HEK293 (cell line): ENCODE measurements around the gene CMTM4.

Source experiments
- CTCF ChIA-PET: fragments of 350-600 bp; formaldehyde crosslinking; extraction: SDS; loops from one replicate; lab custom pipeline; 2021; ENCODE audit warnings: antibody characterized with exemption; lab: Yijun Ruan, JAX
- POLR2A ChIA-PET: fragments of 300-600 bp; formaldehyde crosslinking; extraction: SDS; loops from one replicate; lab custom pipeline; 2020; ENCODE audit warnings: antibody characterized with exemption, inconsistent platforms; lab: Yijun Ruan, JAX
- H3K27ac ChIP-seq: fragments of 200-500 bp; sonication (Bioruptor generic); 2 replicates; pipeline ENCODE4 v1.5.1; 2014; ENCODE audit warnings: low read depth, low read length, control low read depth, inconsistent platforms; ENCODE audit errors: extremely low read depth
- H3K36me3 ChIP-seq, 2 experiments: fragments of 200-500 bp in 1 of 2; sonication (Bioruptor generic) in 1 of 2; 1 replicate in 1 of 2; 2 replicates in 1 of 2; pipeline ENCODE4 v1.5.1; 2014 to 2017; ENCODE audit warnings: inconsistent platforms in 2 of 2, low read length in 2 of 2; ENCODE audit not compliant: control insufficient read depth in 2 of 2, insufficient read depth in 1 of 2
- H3K4me1 ChIP-seq: fragments of 200-500 bp; sonication (Bioruptor generic); 2 replicates; pipeline ENCODE4 v1.5.1; 2014; ENCODE audit warnings: mild to moderate bottlenecking, low read length, inconsistent platforms; ENCODE audit not compliant: control insufficient read depth, insufficient read depth
- H3K4me3 ChIP-seq: 2 replicates; pipeline ENCODE4 v1.5.1; 2011; ENCODE audit warnings: low read depth, mild to moderate bottlenecking, control low read depth, low read length, moderate library complexity
- H3K9me3 ChIP-seq: fragments of 200-500 bp; sonication (Bioruptor generic); 2 replicates; pipeline ENCODE4 v1.5.1; 2014; ENCODE audit warnings: low read depth, low read length, inconsistent platforms; ENCODE audit not compliant: control insufficient read depth, insufficient read depth
- EGR2 ChIP-seq: fragments of 450-650 bp; formaldehyde crosslinking; IDR thresholded peaks from 2 replicates; pipeline ENCODE4 v1.5.1; 2016; ENCODE audit warnings: low read depth, missing biosample characterization, missing genetic modification characterization
- KLF8 ChIP-seq: fragments of 450-650 bp; formaldehyde crosslinking; IDR thresholded peaks from 2 replicates; pipeline ENCODE4 v1.5.1; 2016; ENCODE audit warnings: missing biosample characterization, missing genetic modification characterization
- SCRT2 ChIP-seq: fragments of 450-650 bp; formaldehyde crosslinking; IDR thresholded peaks from 2 replicates; pipeline ENCODE4 v1.5.1; 2016; ENCODE audit warnings: missing biosample characterization, missing genetic modification characterization
- SP2 ChIP-seq: fragments of 450-650 bp; formaldehyde crosslinking; IDR thresholded peaks from 2 replicates; pipeline ENCODE4 v1.5.1; 2016; ENCODE audit warnings: missing biosample characterization, missing genetic modification characterization
- ZBTB8A ChIP-seq: fragments of 450-650 bp; formaldehyde crosslinking; IDR thresholded peaks from 2 replicates; pipeline ENCODE4 v1.5.1; 2016; ENCODE audit warnings: missing biosample characterization, missing genetic modification characterization
- ZNF157 ChIP-seq: fragments of 450-650 bp; formaldehyde crosslinking; IDR thresholded peaks from 2 replicates; pipeline ENCODE4 v1.5.1; 2016; ENCODE audit warnings: missing biosample characterization, missing genetic modification characterization
- ZNF19 ChIP-seq: fragments of 450-650 bp; formaldehyde crosslinking; IDR thresholded peaks from 2 replicates; pipeline ENCODE4; 2016; ENCODE audit warnings: missing biosample characterization, missing genetic modification characterization, low read depth
- ZNF2 ChIP-seq: fragments of 450-650 bp; formaldehyde crosslinking; IDR thresholded peaks from 2 replicates; pipeline ENCODE4 v1.5.1; 2016; ENCODE audit warnings: missing biosample characterization, missing genetic modification characterization
- ZNF202 ChIP-seq: fragments of 450-650 bp; formaldehyde crosslinking; IDR thresholded peaks from 2 replicates; pipeline ENCODE4 v1.5.1; 2016; ENCODE audit warnings: missing biosample characterization, missing genetic modification characterization, borderline replicate concordance
- ZNF24 ChIP-seq: fragments of 450-650 bp; formaldehyde crosslinking; IDR thresholded peaks from 2 replicates; pipeline ENCODE4 v1.5.1; 2016; ENCODE audit warnings: missing biosample characterization, missing genetic modification characterization
- ZNF248 ChIP-seq: fragments of 450-650 bp; formaldehyde crosslinking; IDR thresholded peaks from 2 replicates; pipeline ENCODE4 v1.5.1; 2017; ENCODE audit warnings: missing biosample characterization, missing genetic modification characterization
- ZNF274 ChIP-seq, 2 experiments: fragments of 200-500 bp in 1 of 2; fragments of 450-650 bp in 1 of 2; sonication (Bioruptor generic) in 1 of 2; formaldehyde crosslinking in 1 of 2; IDR thresholded peaks; 2 replicates each; pipeline versions ENCODE4 v1.5.1 to v1.6.1; 2014 to 2016; ENCODE audit warnings: borderline replicate concordance in 1 of 2, inconsistent platforms in 1 of 2, low read length in 1 of 2, missing biosample characterization in 1 of 2, missing genetic modification characterization in 1 of 2
- ZNF324 ChIP-seq: fragments of 450-650 bp; formaldehyde crosslinking; IDR thresholded peaks from 2 replicates; pipeline ENCODE4 v1.5.1; 2016; ENCODE audit warnings: missing biosample characterization, missing genetic modification characterization
- ZNF341 ChIP-seq: fragments of 450-650 bp; formaldehyde crosslinking; IDR thresholded peaks from 2 replicates; pipeline ENCODE4; 2016; ENCODE audit warnings: low read depth, missing biosample characterization, missing genetic modification characterization
- ZNF398 ChIP-seq: fragments of 450-650 bp; formaldehyde crosslinking; IDR thresholded peaks from 2 replicates; pipeline ENCODE4 v1.5.1; 2017; ENCODE audit warnings: missing biosample characterization, missing genetic modification characterization
- ZNF521 ChIP-seq: fragments of 450-650 bp; formaldehyde crosslinking; IDR thresholded peaks from 2 replicates; pipeline ENCODE4 v1.5.1; 2017; ENCODE audit warnings: missing biosample characterization, mild to moderate bottlenecking, missing genetic modification characterization
- ZNF555 ChIP-seq: fragments of 450-650 bp; formaldehyde crosslinking; conservative IDR thresholded peaks from 2 replicates; pipeline ENCODE4 v1.5.1; 2017; ENCODE audit warnings: missing biosample characterization, mild to moderate bottlenecking, missing genetic modification characterization, inconsistent platforms
- ZNF600 ChIP-seq: fragments of 450-650 bp; formaldehyde crosslinking; IDR thresholded peaks from 2 replicates; pipeline ENCODE4 v1.5.1; 2016; ENCODE audit warnings: missing biosample characterization, missing genetic modification characterization
- ZNF76 ChIP-seq: fragments of 450-650 bp; formaldehyde crosslinking; IDR thresholded peaks from 2 replicates; pipeline ENCODE4; 2016; ENCODE audit warnings: low read depth, missing biosample characterization, missing genetic modification characterization, borderline replicate concordance
- ZNF768 ChIP-seq: fragments of 450-650 bp; formaldehyde crosslinking; IDR thresholded peaks from 2 replicates; pipeline ENCODE4 v1.5.1; 2018; ENCODE audit warnings: missing biosample characterization, mild to moderate bottlenecking, missing genetic modification characterization
- ZNF843 ChIP-seq: fragments of 450-650 bp; formaldehyde crosslinking; IDR thresholded peaks from 2 replicates; pipeline ENCODE4 v1.5.1; 2016; ENCODE audit warnings: missing biosample characterization, missing genetic modification characterization
- TF ChIP-seq, protein P1 (sequence below): fragments of 450-650 bp; formaldehyde crosslinking; IDR thresholded peaks from 2 replicates; pipeline ENCODE4 v1.5.1; 2016; ENCODE audit warnings: missing biosample characterization, missing genetic modification characterization, low read depth
- TF ChIP-seq, protein P2 (sequence below): fragments of 450-650 bp; formaldehyde crosslinking; IDR thresholded peaks from 2 replicates; pipeline ENCODE4 v1.5.1; 2017; ENCODE audit warnings: missing biosample characterization, missing genetic modification characterization
- TF ChIP-seq, protein P3 (sequence below): fragments of 450-650 bp; formaldehyde crosslinking; IDR thresholded peaks from 2 replicates; pipeline ENCODE4 v1.5.1; 2016; ENCODE audit warnings: missing biosample characterization, missing genetic modification characterization
- TF ChIP-seq, protein P4 (sequence below): fragments of 450-650 bp; formaldehyde crosslinking; IDR thresholded peaks from 2 replicates; pipeline ENCODE4 v1.5.1; 2016; ENCODE audit warnings: missing biosample characterization, missing genetic modification characterization

The CMTM4 gene

DNA sequence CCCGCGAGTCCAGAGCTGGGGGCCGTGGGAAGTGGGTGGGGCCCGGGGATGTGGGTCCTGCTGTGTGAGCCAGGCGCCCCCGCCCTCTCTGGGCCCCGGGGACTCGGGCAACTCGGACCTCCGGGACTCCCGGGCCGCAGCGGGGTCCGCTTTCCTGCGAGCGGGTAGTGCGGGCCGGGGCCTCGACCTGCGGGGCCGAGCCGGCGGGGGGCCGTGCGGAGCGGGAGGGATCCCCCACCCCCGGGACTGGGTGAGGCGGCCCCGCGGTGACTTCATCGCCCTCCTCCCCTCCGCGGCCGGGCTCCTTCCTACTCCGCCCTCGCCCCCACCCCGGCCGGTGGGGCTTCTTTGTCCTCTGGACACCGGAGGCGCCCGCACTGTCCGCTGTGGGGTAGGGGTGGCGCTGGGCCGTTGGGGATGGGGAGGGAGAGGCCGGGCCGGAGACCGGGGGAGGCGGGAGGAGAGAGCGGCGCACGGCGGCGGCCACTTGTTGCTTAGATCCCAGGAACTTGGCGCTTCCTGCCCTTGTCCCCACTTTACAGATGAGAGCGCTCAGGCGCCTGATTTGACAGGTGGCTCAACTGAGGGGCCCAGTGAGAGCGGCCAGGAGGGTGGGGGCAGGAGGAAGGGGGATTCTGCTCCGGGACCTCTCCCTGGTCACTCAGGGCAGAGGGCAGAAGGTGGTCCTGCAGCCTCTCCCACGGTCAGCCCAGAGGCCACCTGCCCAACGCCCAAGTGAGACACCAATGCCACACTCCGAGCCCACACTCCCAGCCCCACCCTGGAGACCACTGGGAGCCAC is 91.2 kb downstream of the CMTM4 start (continued):
- TF ChIP-seq, protein P1, sequence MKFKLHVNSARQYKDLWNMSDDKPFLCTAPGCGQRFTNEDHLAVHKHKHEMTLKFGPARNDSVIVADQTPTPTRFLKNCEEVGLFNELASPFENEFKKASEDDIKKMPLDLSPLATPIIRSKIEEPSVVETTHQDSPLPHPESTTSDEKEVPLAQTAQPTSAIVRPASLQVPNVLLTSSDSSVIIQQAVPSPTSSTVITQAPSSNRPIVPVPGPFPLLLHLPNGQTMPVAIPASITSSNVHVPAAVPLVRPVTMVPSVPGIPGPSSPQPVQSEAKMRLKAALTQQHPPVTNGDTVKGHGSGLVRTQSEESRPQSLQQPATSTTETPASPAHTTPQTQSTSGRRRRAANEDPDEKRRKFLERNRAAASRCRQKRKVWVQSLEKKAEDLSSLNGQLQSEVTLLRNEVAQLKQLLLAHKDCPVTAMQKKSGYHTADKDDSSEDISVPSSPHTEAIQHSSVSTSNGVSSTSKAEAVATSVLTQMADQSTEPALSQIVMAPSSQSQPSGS (tag by site-specific recombination), result no peak
- TF ChIP-seq ZNF76 (tag by site-specific recombination), result no peak
- no peak for TF ChIP-seq ZNF324
- peak; percentile 85 for TF ChIP-seq ZNF398 (tag by site-specific recombination)
- TF ChIP-seq ZNF600, result no peak
- TF ChIP-seq, protein P2, sequence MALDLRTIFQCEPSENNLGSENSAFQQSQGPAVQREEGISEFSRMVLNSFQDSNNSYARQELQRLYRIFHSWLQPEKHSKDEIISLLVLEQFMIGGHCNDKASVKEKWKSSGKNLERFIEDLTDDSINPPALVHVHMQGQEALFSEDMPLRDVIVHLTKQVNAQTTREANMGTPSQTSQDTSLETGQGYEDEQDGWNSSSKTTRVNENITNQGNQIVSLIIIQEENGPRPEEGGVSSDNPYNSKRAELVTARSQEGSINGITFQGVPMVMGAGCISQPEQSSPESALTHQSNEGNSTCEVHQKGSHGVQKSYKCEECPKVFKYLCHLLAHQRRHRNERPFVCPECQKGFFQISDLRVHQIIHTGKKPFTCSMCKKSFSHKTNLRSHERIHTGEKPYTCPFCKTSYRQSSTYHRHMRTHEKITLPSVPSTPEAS (tag by site-specific recombination), result no peak
- TF ChIP-seq ZNF521 (tag by site-specific recombination), result no peak
- TF ChIP-seq ZNF843 (tag by site-specific recombination), result no peak
- TF ChIP-seq EGR2 (tag by site-specific recombination), result 0 out of 2 replicates have a peak, but pooled peaks have one; percentile 26
- no peak for TF ChIP-seq ZNF202 (tag by site-specific recombination)
- no peak for TF ChIP-seq ZBTB8A (tag by site-specific recombination)
- no peak for TF ChIP-seq ZNF19 (tag by site-specific recombination)
- peak; percentile 99 for TF ChIP-seq SCRT2 (tag by site-specific recombination)
- TF ChIP-seq ZNF274 (IDR thresholded peaks at IDR 0.05; ENCODE audit: low read length), result no peak
- TF ChIP-seq ZNF274 (tag by site-specific recombination; IDR thresholded peaks at IDR 0.05; ENCODE audit: borderline replicate concordance), result no peak
- peak; percentile 47 for TF ChIP-seq SP2 (tag by site-specific recombination)
- no peak for TF ChIP-seq ZNF555 (tag by site-specific recombination)
- peak; percentile 45 for TF ChIP-seq ZNF341
- TF ChIP-seq ZNF768, result 0 out of 2 replicates have a peak, but pooled peaks have one; percentile 11
- no peak for TF ChIP-seq ZNF157 (tag by site-specific recombination)
- TF ChIP-seq ZNF2 (tag by site-specific recombination), result no peak

DNA sequence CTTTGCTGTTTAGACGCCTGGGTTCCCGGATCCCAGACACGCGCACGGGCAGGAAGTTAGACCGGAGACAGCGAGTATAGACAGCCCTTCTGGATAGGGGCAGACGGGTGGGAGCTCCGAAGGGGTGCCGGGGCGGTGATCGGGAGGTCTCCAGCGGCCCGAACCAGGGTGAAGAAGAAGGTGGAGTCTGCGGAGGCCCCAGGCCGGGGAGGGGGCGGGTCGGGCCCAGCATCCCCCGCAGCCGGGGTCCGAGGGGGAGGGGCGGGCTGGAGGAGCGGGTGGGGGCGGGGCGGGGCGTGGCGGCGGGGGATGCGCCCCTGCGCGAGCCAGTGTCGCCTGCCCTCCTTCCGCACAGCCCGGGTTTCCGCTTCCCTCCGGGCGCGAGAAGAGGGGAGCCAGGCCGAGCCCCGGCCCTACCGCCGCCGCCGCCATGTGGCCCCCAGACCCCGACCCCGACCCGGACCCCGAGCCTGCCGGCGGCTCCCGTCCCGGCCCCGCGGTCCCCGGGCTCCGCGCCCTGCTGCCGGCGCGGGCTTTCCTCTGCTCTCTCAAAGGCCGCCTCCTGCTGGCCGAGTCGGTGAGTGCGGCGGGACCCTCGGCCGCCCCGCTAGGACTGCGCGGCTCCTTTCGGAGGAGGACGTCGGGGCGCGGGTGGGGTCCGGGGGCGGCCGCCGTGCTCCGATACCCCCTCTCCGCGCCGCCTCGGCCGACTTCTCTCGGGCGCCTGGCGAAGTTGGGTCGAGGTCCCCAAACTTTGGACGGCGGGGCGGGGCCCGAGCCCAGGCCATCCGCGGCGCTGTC is 92.0 kb downstream of the CMTM4 start, which contains the start of gene CMTM3:
TSS of gene CMTM3 (plus strand) at position 329 of the 801 bp plus-strand sequence. CDS start at position 431, 102 bp downstream.
- ChIA-PET POLR2A (interaction anchor here (1.0 kb wide), 1 partner anchor 239 kb away, joined by 3 read pairs; no protein-coding TSS in a partner anchor), CTCF (interaction anchor here (0.6 to 1.5 kb wide), 4 partner anchors 62 to 200 kb away, joined by 3 to 9 read pairs (median 4); no protein-coding TSS in a partner anchor)
- no peaks in the 10 kb centered on the region for H3K4me1 ChIP-seq
- H3K9me3 ChIP-seq, result no peaks in the 10 kb centered on the region
- peaks cover 0 to 10% of the 10 kb centered on the region in 2 experiments; a peak in 1 of 3 replicates for H3K36me3 ChIP-seq
- H3K4me3 ChIP-seq, result peak within 1 kb of the TSS; percentile 69
- peak within 1 kb of the TSS; percentile 80 for H3K27ac ChIP-seq
- TF ChIP-seq, protein P3, sequence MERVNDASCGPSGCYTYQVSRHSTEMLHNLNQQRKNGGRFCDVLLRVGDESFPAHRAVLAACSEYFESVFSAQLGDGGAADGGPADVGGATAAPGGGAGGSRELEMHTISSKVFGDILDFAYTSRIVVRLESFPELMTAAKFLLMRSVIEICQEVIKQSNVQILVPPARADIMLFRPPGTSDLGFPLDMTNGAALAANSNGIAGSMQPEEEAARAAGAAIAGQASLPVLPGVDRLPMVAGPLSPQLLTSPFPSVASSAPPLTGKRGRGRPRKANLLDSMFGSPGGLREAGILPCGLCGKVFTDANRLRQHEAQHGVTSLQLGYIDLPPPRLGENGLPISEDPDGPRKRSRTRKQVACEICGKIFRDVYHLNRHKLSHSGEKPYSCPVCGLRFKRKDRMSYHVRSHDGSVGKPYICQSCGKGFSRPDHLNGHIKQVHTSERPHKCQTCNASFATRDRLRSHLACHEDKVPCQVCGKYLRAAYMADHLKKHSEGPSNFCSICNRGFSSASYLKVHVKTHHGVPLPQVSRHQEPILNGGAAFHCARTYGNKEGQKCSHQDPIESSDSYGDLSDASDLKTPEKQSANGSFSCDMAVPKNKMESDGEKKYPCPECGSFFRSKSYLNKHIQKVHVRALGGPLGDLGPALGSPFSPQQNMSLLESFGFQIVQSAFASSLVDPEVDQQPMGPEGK (tag by site-specific recombination), result peak; percentile 73
- 0 out of 2 replicates have a peak, but pooled peaks have one; percentile 12 for TF ChIP-seq ZNF24
- TF ChIP-seq, protein P4, sequence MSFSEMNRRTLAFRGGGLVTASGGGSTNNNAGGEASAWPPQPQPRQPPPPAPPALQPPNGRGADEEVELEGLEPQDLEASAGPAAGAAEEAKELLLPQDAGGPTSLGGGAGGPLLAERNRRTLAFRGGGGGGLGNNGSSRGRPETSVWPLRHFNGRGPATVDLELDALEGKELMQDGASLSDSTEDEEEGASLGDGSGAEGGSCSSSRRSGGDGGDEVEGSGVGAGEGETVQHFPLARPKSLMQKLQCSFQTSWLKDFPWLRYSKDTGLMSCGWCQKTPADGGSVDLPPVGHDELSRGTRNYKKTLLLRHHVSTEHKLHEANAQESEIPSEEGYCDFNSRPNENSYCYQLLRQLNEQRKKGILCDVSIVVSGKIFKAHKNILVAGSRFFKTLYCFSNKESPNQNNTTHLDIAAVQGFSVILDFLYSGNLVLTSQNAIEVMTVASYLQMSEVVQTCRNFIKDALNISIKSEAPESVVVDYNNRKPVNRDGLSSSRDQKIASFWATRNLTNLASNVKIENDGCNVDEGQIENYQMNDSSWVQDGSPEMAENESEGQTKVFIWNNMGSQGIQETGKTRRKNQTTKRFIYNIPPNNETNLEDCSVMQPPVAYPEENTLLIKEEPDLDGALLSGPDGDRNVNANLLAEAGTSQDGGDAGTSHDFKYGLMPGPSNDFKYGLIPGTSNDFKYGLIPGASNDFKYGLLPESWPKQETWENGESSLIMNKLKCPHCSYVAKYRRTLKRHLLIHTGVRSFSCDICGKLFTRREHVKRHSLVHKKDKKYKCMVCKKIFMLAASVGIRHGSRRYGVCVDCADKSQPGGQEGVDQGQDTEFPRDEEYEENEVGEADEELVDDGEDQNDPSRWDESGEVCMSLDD, result peak; percentile 59; the same call in 1 of the 2 replicates
- TF ChIP-seq ZNF248 (tag by site-specific recombination), result no peak
- TF ChIP-seq ZNF76 (tag by site-specific recombination), result 0 out of 2 replicates have a peak, but pooled peaks have one; percentile 3
- TF ChIP-seq KLF8 (tag by site-specific recombination), result 0 out of 2 replicates have a peak, but pooled peaks have one; percentile 11
